ENCODE data around the gene STX10.

STX10 gene

GRCh38 chr19:13100031-13100588 is 50.1 kb downstream of the STX10 start:
- Histone ChIP-seq H3K9me3 (ENCODE audit: insufficient read depth, low read depth, low read length) (no peaks in the 10 kb centered on the region), H3K9ac (ENCODE audit: low read depth, low read length) (no peak overlapping the region), H3K4me3 (ENCODE audit: low read length) (no peak overlapping the region), H3K27ac (ENCODE audit: low read length) (no peak overlapping the region), H3K27me3 (ENCODE audit: insufficient read depth, low read length) (peaks cover 84% of the 10 kb centered on the region), H3K36me3 (ENCODE audit: insufficient read depth, low read depth, low read length) (no peaks in the 10 kb centered on the region), H3K4me1 (ENCODE audit: insufficient read depth, low read length) (no peaks in the 10 kb centered on the region; the same call in 1 of the 2 replicates)

GRCh38 chr19:13099073-13099999 is 50.8 kb downstream of the STX10 start:
- Histone ChIP-seq H3K9ac (ENCODE audit: low read depth, low read length) (no peak overlapping the region), H3K27me3 (ENCODE audit: insufficient read depth, low read length) (peaks cover 92% of the 10 kb centered on the region), H3K36me3 (ENCODE audit: insufficient read depth, low read depth, low read length) (no peaks in the 10 kb centered on the region), H3K4me1 (ENCODE audit: insufficient read depth, low read length) (peaks cover 4% of the 10 kb centered on the region; the same call in 1 of the 2 replicates), H3K27ac (ENCODE audit: low read length) (no peak overlapping the region), H3K4me3 (ENCODE audit: low read length) (peak overlapping the region; percentile 10; the same call in 1 of the 2 replicates), H3K9me3 (ENCODE audit: insufficient read depth, low read depth, low read length) (no peaks in the 10 kb centered on the region)

- H3K36me3 ChIP-seq (ENCODE audit: insufficient read depth, low read depth, low read length) = no peaks in the 10 kb centered on the region
- no peak overlapping the region for H3K9ac ChIP-seq (ENCODE audit: low read depth, low read length)
- H3K4me1 ChIP-seq (ENCODE audit: insufficient read depth, low read length) = peaks cover 5% of the 10 kb centered on the region; the same call in 1 of the 2 replicates
Observed at GRCh38 chr19:13098277-13099072, 51.7 kb downstream of the STX10 start.

GRCh38 chr19:13097463-13098258 is 52.5 kb downstream of the STX10 start:
- H3K27ac ChIP-seq (ENCODE audit: low read length) = no peak overlapping the region
- peaks cover 100% of the 10 kb centered on the region for H3K27me3 ChIP-seq (ENCODE audit: insufficient read depth, low read length)
- no peak overlapping the region for H3K4me3 ChIP-seq (ENCODE audit: low read length)
- H3K36me3 ChIP-seq (ENCODE audit: insufficient read depth, low read depth, low read length) = no peaks in the 10 kb centered on the region
- no peaks in the 10 kb centered on the region for H3K9me3 ChIP-seq (ENCODE audit: insufficient read depth, low read depth, low read length)
- peaks cover 5% of the 10 kb centered on the region; the same call in 1 of the 2 replicates for H3K4me1 ChIP-seq (ENCODE audit: insufficient read depth, low read length)
- no peak overlapping the region for H3K9ac ChIP-seq (ENCODE audit: low read depth, low read length)

More at GRCh38 chr19:13098277-13099072, 51.7 kb downstream of the STX10 start:
- H3K27ac ChIP-seq (ENCODE audit: low read length) = no peak overlapping the region
- H3K27me3 ChIP-seq (ENCODE audit: insufficient read depth, low read length) = peaks cover 100% of the 10 kb centered on the region
- no peaks in the 10 kb centered on the region for H3K9me3 ChIP-seq (ENCODE audit: insufficient read depth, low read depth, low read length)
- H3K4me3 ChIP-seq (ENCODE audit: low read length) = peak overlapping the region; percentile 10; the same call in 1 of the 2 replicates

- Histone ChIP-seq H3K4me1 (ENCODE audit: insufficient read depth, low read length) (peaks cover 9% of the 10 kb centered on the region; the same call in 1 of the 2 replicates), H3K9me3 (ENCODE audit: insufficient read depth, low read depth, low read length) (no peaks in the 10 kb centered on the region), H3K27me3 (ENCODE audit: insufficient read depth, low read length) (peaks cover 100% of the 10 kb centered on the region), H3K4me3 (ENCODE audit: low read length) (no peak overlapping the region), H3K36me3 (ENCODE audit: insufficient read depth, low read depth, low read length) (no peaks in the 10 kb centered on the region), H3K9ac (ENCODE audit: low read depth, low read length) (no peak overlapping the region), H3K27ac (ENCODE audit: low read length) (no peak overlapping the region)
Observed at GRCh38 chr19:13097033-13097462, 53.1 kb downstream of the STX10 start.

GRCh38 chr19:13095934-13096927 is 53.9 kb downstream of the STX10 start:
- no peak overlapping the region for H3K27ac ChIP-seq (ENCODE audit: low read length)
- peaks cover 11% of the 10 kb centered on the region; the same call in 1 of the 2 replicates for H3K4me1 ChIP-seq (ENCODE audit: insufficient read depth, low read length)
- peak overlapping the region; percentile 16; the same call in 1 of the 2 replicates for H3K9ac ChIP-seq (ENCODE audit: low read depth, low read length)
- H3K36me3 ChIP-seq (ENCODE audit: insufficient read depth, low read depth, low read length) = no peaks in the 10 kb centered on the region
- peaks cover 100% of the 10 kb centered on the region for H3K27me3 ChIP-seq (ENCODE audit: insufficient read depth, low read length)
- H3K4me3 ChIP-seq (ENCODE audit: low read length) = peak overlapping the region; percentile 62
- no peaks in the 10 kb centered on the region for H3K9me3 ChIP-seq (ENCODE audit: insufficient read depth, low read depth, low read length)

- no peak overlapping the region for H3K27ac ChIP-seq (ENCODE audit: low read length)
- H3K4me1 ChIP-seq (ENCODE audit: insufficient read depth, low read length) = peaks cover 11% of the 10 kb centered on the region; the same call in 1 of the 2 replicates
Observed at GRCh38 chr19:13095393-13095784, 54.8 kb downstream of the STX10 start.

GRCh38 chr19:13094771-13095392 is 55.3 kb downstream of the STX10 start:
- H3K27me3 ChIP-seq (ENCODE audit: insufficient read depth, low read length) = peaks cover 100% of the 10 kb centered on the region
- no peaks in the 10 kb centered on the region for H3K9me3 ChIP-seq (ENCODE audit: insufficient read depth, low read depth, low read length)
- no peak overlapping the region for H3K27ac ChIP-seq (ENCODE audit: low read length)
- no peak overlapping the region for H3K9ac ChIP-seq (ENCODE audit: low read depth, low read length)
- peak overlapping the region; percentile 62; the same call in 1 of the 2 replicates for H3K4me3 ChIP-seq (ENCODE audit: low read length)
- H3K4me1 ChIP-seq (ENCODE audit: insufficient read depth, low read length) = peaks cover 11% of the 10 kb centered on the region; the same call in 1 of the 2 replicates
- no peaks in the 10 kb centered on the region for H3K36me3 ChIP-seq (ENCODE audit: insufficient read depth, low read depth, low read length)

More at GRCh38 chr19:13095393-13095784, 54.8 kb downstream of the STX10 start:
- H3K27me3 ChIP-seq (ENCODE audit: insufficient read depth, low read length) = peaks cover 100% of the 10 kb centered on the region
- no peak overlapping the region for H3K9ac ChIP-seq (ENCODE audit: low read depth, low read length)
- H3K4me3 ChIP-seq (ENCODE audit: low read length) = peak overlapping the region; percentile 62; the same call in 1 of the 2 replicates
- no peaks in the 10 kb centered on the region for H3K9me3 ChIP-seq (ENCODE audit: insufficient read depth, low read depth, low read length)
- no peaks in the 10 kb centered on the region for H3K36me3 ChIP-seq (ENCODE audit: insufficient read depth, low read depth, low read length)

- H3K4me3 ChIP-seq (ENCODE audit: low read length) = no peak overlapping the region
- H3K36me3 ChIP-seq (ENCODE audit: insufficient read depth, low read depth, low read length) = no peaks in the 10 kb centered on the region
- peaks cover 11% of the 10 kb centered on the region; the same call in 1 of the 2 replicates for H3K4me1 ChIP-seq (ENCODE audit: insufficient read depth, low read length)
- H3K27ac ChIP-seq (ENCODE audit: low read length) = no peak overlapping the region
- H3K9ac ChIP-seq (ENCODE audit: low read depth, low read length) = no peak overlapping the region
- peaks cover 99% of the 10 kb centered on the region for H3K27me3 ChIP-seq (ENCODE audit: insufficient read depth, low read length)
- no peaks in the 10 kb centered on the region for H3K9me3 ChIP-seq (ENCODE audit: insufficient read depth, low read depth, low read length)
Observed at GRCh38 chr19:13094106-13094504, 56.1 kb downstream of the STX10 start.
